ENCODE data around the gene FLAD1. TPM values are rescaled to one million over a fixed set of nuclear protein-coding genes. Genes with fewer than 3 reads are reported as not detected.

The FLAD1 gene
- total RNA-seq, 2 experiments from 2014 or later: 16.7 to 19.4 TPM

GRCh38 chr1:154945962-154946850 lies 36.9 kb upstream of the FLAD1 start:
- H3K36me3 Mint-ChIP-seq (ENCODE audit: low read depth): peaks cover 74% of the 10 kb centered on the region
- ATAC-seq (ENCODE audit: poor library complexity) (no peak), DNase-seq (peak in 1 of 14 experiments; percentile 34)
- intact Hi-C loops (cut with DNase I, micrococcal nuclease): no loop called here
- Histone ChIP-seq H3K4me1 (ENCODE audit: insufficient read depth, low read length) (peaks cover 79% of the 10 kb centered on the region), H3K9me3 (ENCODE audit: control insufficient read depth in 1 of 2, insufficient read depth in 1 of 2, low read length in 2 of 2) (no peaks in the 10 kb centered on the region), H3K27me3 (ENCODE audit: control insufficient read depth in 1 of 2, insufficient read depth in 2 of 2, low read length in 2 of 2) (no peaks in the 10 kb centered on the region), H3K27ac (ENCODE audit: low read depth in 1 of 2, low read length in 2 of 2) (peak overlapping the region in 1 of 2 donors; percentile 3), H3K4me3 (ENCODE audit: low read length) (no peak overlapping the region), H3K36me3 (ENCODE audit: insufficient read depth, low read length) (peaks cover 63% of the 10 kb centered on the region)
- peak overlapping the region; percentile 3 for H3K4me3 Mint-ChIP-seq
- CTCF ChIA-PET: no interaction called here
- no peak for TF ChIP-seq CTCF (IDR thresholded peaks at IDR 0.05)
- peaks cover 50% of the 10 kb centered on the region for H3K4me1 Mint-ChIP-seq (ENCODE audit: low read depth)
- H3K27me3 Mint-ChIP-seq: no peaks in the 10 kb centered on the region
- no peaks in the 10 kb centered on the region for H3K9me3 Mint-ChIP-seq
- peak overlapping the region; percentile 84 for H3K27ac Mint-ChIP-seq
- POLR2A ChIA-PET: interaction anchor here (0.6 to 2.1 kb wide), 3 partner anchors 10 to 1033 kb away, joined by 3 to 15 read pairs (median 3); partner anchors contain the start of gene PMVK

- H3K27me3 Mint-ChIP-seq: no peaks in the 10 kb centered on the region
- no peak overlapping the region for H3K27ac Mint-ChIP-seq
- H3K4me1 Mint-ChIP-seq (ENCODE audit: low read depth): peaks cover 50% of the 10 kb centered on the region
- peaks cover 88% of the 10 kb centered on the region for H3K36me3 Mint-ChIP-seq (ENCODE audit: low read depth)
- peaks cover 79% of the 10 kb centered on the region for H3K4me1 ChIP-seq (ENCODE audit: insufficient read depth, low read length)
- peak overlapping the region; percentile 30 to 40 for H3K27ac ChIP-seq (ENCODE audit: low read depth in 1 of 2, low read length in 2 of 2)
- H3K4me3 ChIP-seq (ENCODE audit: low read length): no peak overlapping the region
- H3K4me3 Mint-ChIP-seq: no peak overlapping the region
- TF ChIP-seq CTCF (IDR thresholded peaks at IDR 0.05): no peak
- ATAC-seq (ENCODE audit: poor library complexity) (no peak), DNase-seq (peak in 1 of 14 experiments; percentile 29)
- intact Hi-C loops (cut with DNase I, micrococcal nuclease): no loop called here
- ChIA-PET POLR2A (interaction anchor here (1.3 kb wide), 1 partner anchor 10 kb away, joined by 4 read pairs; no protein-coding TSS in a partner anchor), CTCF (interaction anchor here (0.5 to 1.6 kb wide), 4 partner anchors 10 to 51 kb away, joined by 3 read pairs; no protein-coding TSS in a partner anchor)
- H3K27me3 ChIP-seq (ENCODE audit: control insufficient read depth in 1 of 2, insufficient read depth in 2 of 2, low read length in 2 of 2): no peaks in the 10 kb centered on the region
- H3K9me3 Mint-ChIP-seq: no peaks in the 10 kb centered on the region
- no peaks in the 10 kb centered on the region for H3K9me3 ChIP-seq (ENCODE audit: control insufficient read depth in 1 of 2, insufficient read depth in 1 of 2, low read length in 2 of 2)
- peaks cover 72% of the 10 kb centered on the region for H3K36me3 ChIP-seq (ENCODE audit: insufficient read depth, low read length)
Measured at GRCh38 chr1:154948079-154948478, 35.1 kb upstream of the FLAD1 start.

- Histone ChIP-seq H3K36me3 (ENCODE audit: insufficient read depth, low read length) (peaks cover 55% of the 10 kb centered on the region), H3K9me3 (ENCODE audit: control insufficient read depth in 1 of 2, insufficient read depth in 1 of 2, low read length in 2 of 2) (no peaks in the 10 kb centered on the region), H3K4me3 (ENCODE audit: low read length) (peak overlapping the region; percentile 69), H3K27ac (ENCODE audit: low read depth in 1 of 2, low read length in 2 of 2) (peak overlapping the region; percentile 100), H3K4me1 (ENCODE audit: insufficient read depth, low read length) (peaks cover 93% of the 10 kb centered on the region), H3K27me3 (ENCODE audit: control insufficient read depth in 1 of 2, insufficient read depth in 2 of 2, low read length in 2 of 2) (no peaks in the 10 kb centered on the region)
- H3K4me1 Mint-ChIP-seq (ENCODE audit: low read depth): peaks cover 64% of the 10 kb centered on the region
- H3K4me3 Mint-ChIP-seq: peak overlapping the region; percentile 95
- no peaks in the 10 kb centered on the region for H3K9me3 Mint-ChIP-seq
- ChIA-PET POLR2A (interaction anchor here (0.9 to 6.6 kb wide), 8 partner anchors 9 to 221 kb away, joined by 4 to 72 read pairs (median 6); partner anchors contain the start of genes FLAD1, KRTCAP2, PYGO2 and ZBTB7B), CTCF (interaction anchor here (0.8 to 5.3 kb wide), 8 partner anchors 9 to 133 kb away, joined by 3 to 38 read pairs (median 4); partner anchors contain the start of genes FLAD1, PMVK and PYGO2)
- DNase-seq (peak; percentile 46 to 90 (median 66)), ATAC-seq (ENCODE audit: poor library complexity) (peak; percentile 45)
- peaks cover 74% of the 10 kb centered on the region for H3K36me3 Mint-ChIP-seq (ENCODE audit: low read depth)
- intact Hi-C loops (cut with DNase I, micrococcal nuclease): loop anchor here in 1 of 2 experiments (10.0 kb wide), 1 partner anchor 133 kb away; no protein-coding TSS in a partner anchor
- H3K27ac Mint-ChIP-seq: peak overlapping the region; percentile 96
- no peak for TF ChIP-seq CTCF (IDR thresholded peaks at IDR 0.05)
- H3K27me3 Mint-ChIP-seq: no peaks in the 10 kb centered on the region
Measured at GRCh38 chr1:154951901-154952657, 31.1 kb upstream of the FLAD1 start.

Data from CD4-positive, alpha-beta T cell (primary cell).